IMR-90 (cell line): ENCODE data around the gene ZNF423. TPM values are rescaled to one million over a fixed set of nuclear protein-coding genes. Genes with fewer than 3 reads are reported as not detected.

Source experiments
- ATAC-seq: fragments of 200-7000 bp; cut with Tn5 transposase; 2 replicates; pipeline ENCODE4 v1.9.1; 2020; ENCODE audit warnings: low read depth, mild to moderate bottlenecking, moderate library complexity
- BruUV-seq: library from RNA; stranded (reverse); fragments of 400-500 nt; replicated peaks from 2 replicates; lab custom pipeline; 2021; lab: Mats Ljungman, UMichigan
- CTCF ChIA-PET: fragments of 300-600 bp; formaldehyde crosslinking; extraction: SDS; loops from one replicate; lab custom pipeline; 2021; ENCODE audit warnings: antibody characterized with exemption; lab: Yijun Ruan, JAX
- POLR2A ChIA-PET: fragments of 300-600 bp; sonication (Branson Sonifier 250); formaldehyde crosslinking; loops from one replicate; lab custom pipeline; 2022; ENCODE audit warnings: antibody characterized with exemption; ENCODE audit not compliant: unreplicated experiment; lab: Charles Lee
- DNase-seq: peaks from one replicate; pipeline ENCODE4 v3.0.0; 2013
- H2AFZ ChIP-seq: replicated peaks from 2 replicates; pipeline ENCODE3; 2013; ENCODE audit warnings: low read length, mild to moderate bottlenecking; ENCODE audit not compliant: poor library complexity
- H2AK5ac ChIP-seq: 2 replicates; pipeline ENCODE4 v1.6.1; 2013; ENCODE audit warnings: low read depth, low read length, inconsistent platforms
- H2AK9ac ChIP-seq: replicated peaks from 2 replicates; pipeline ENCODE3; 2013; ENCODE audit warnings: mild to moderate bottlenecking, low read depth, low read length, moderate library complexity; ENCODE audit not compliant: poor library complexity
- H2BK120ac ChIP-seq: 2 replicates; pipeline ENCODE4 v1.6.1; 2013; ENCODE audit warnings: low read depth, low read length, inconsistent platforms
- H2BK15ac ChIP-seq: 3 replicates; pipeline ENCODE4 v1.6.1; 2013; ENCODE audit warnings: low read depth, low read length, inconsistent platforms
- H2BK20ac ChIP-seq: 2 replicates; pipeline ENCODE4 v1.6.1; 2013; ENCODE audit warnings: low read depth, mild to moderate bottlenecking, inconsistent platforms, low read length, moderate library complexity
- H2BK5ac ChIP-seq: 2 replicates; pipeline ENCODE4 v1.6.1; 2013; ENCODE audit warnings: mild to moderate bottlenecking, low read depth, low read length, inconsistent platforms; ENCODE audit not compliant: poor library complexity, severe bottlenecking
- H3K14ac ChIP-seq: replicated peaks from 2 replicates; pipeline ENCODE4 v1.6.1; 2013; ENCODE audit warnings: low read depth, low read length, inconsistent platforms
- H3K18ac ChIP-seq: 2 replicates; pipeline ENCODE4 v1.6.1; 2013; ENCODE audit warnings: low read depth, low read length, control low read depth
- H3K23ac ChIP-seq: 2 replicates; pipeline ENCODE4 v1.6.1; 2013; ENCODE audit warnings: low read depth, low read length, inconsistent platforms
- H3K27ac ChIP-seq: 2 replicates; pipeline ENCODE4 v1.5.1; 2013; ENCODE audit warnings: mild to moderate bottlenecking, control low read depth, low read length; ENCODE audit not compliant: insufficient read depth
- H3K27me3 ChIP-seq: 2 replicates; pipeline ENCODE4 v1.6.1; 2013; ENCODE audit warnings: low read length; ENCODE audit not compliant: control insufficient read depth, insufficient read depth
- H3K36me3 ChIP-seq: 2 replicates; pipeline ENCODE4 v1.6.1; 2013; ENCODE audit warnings: low read length, mixed read lengths; ENCODE audit not compliant: control insufficient read depth, insufficient read depth
- H3K4ac ChIP-seq: 2 replicates; pipeline ENCODE4 v1.6.1; 2013; ENCODE audit warnings: low read depth, low read length, inconsistent platforms
- H3K4me1 ChIP-seq: 2 replicates; pipeline ENCODE4 v1.6.1; 2013; ENCODE audit warnings: low read length, mixed read lengths; ENCODE audit not compliant: control insufficient read depth, insufficient read depth
- H3K4me2 ChIP-seq: 2 replicates; pipeline ENCODE4 v1.6.1; 2013; ENCODE audit warnings: low read depth, mild to moderate bottlenecking, control low read depth, low read length, moderate library complexity
- H3K4me3 ChIP-seq: 2 replicates; pipeline ENCODE4 v1.5.1; 2013; ENCODE audit warnings: low read depth, mild to moderate bottlenecking, control low read depth, low read length, moderate library complexity; ENCODE audit not compliant: insufficient read depth
- H3K56ac ChIP-seq: 2 replicates; pipeline ENCODE4 v1.6.1; 2013; ENCODE audit warnings: low read length, inconsistent platforms; ENCODE audit not compliant: insufficient read depth; ENCODE audit errors: extremely low read depth
- H3K79me1 ChIP-seq, 2 experiments: 2 replicates each; pipeline ENCODE4 v1.6.1; 2013; ENCODE audit warnings: low read length in 2 of 2, inconsistent platforms in 1 of 2, low read depth in 1 of 2
- H3K9ac ChIP-seq: 2 replicates; pipeline ENCODE4 v1.6.1; 2013; ENCODE audit warnings: low read depth, low read length, control low read depth
- H3K9me1 ChIP-seq: 2 replicates; pipeline ENCODE4 v1.6.1; 2013; ENCODE audit warnings: low read length, inconsistent platforms; ENCODE audit not compliant: insufficient read depth
- H3K9me3 ChIP-seq: 2 replicates; pipeline ENCODE4 v1.6.1; 2013; ENCODE audit warnings: low read length; ENCODE audit not compliant: control insufficient read depth, insufficient read depth
- H4K20me1 ChIP-seq: 2 replicates; pipeline ENCODE4 v1.6.1; 2013; ENCODE audit warnings: low read length, inconsistent platforms; ENCODE audit not compliant: insufficient read depth
- H4K5ac ChIP-seq: 2 replicates; pipeline ENCODE4 v1.6.1; 2013; ENCODE audit warnings: mild to moderate bottlenecking, low read depth, low read length, control low read depth
- H4K8ac ChIP-seq, 2 experiments: 2 replicates each; pipeline ENCODE4 v1.6.1; 2013; ENCODE audit warnings: low read depth in 2 of 2, low read length in 2 of 2, control low read depth in 1 of 2, inconsistent platforms in 1 of 2
- H4K91ac ChIP-seq: 2 replicates; pipeline ENCODE4 v1.6.1; 2013; ENCODE audit warnings: low read depth, low read length, inconsistent platforms; ENCODE audit not compliant: insufficient read depth
- BHLHE40 ChIP-seq: fragments of 150-350 bp; IDR thresholded peaks from 2 replicates; pipeline ENCODE4 v1.6.1; 2016; ENCODE audit warnings: mild to moderate bottlenecking, low read depth, low read length
- CEBPB ChIP-seq: IDR thresholded peaks from 2 replicates; pipeline ENCODE4 v1.6.1; 2012; ENCODE audit warnings: low read depth, low read length, improper control_type of control experiment
- CHD1 ChIP-seq: IDR thresholded peaks from 2 replicates; pipeline ENCODE4 v1.6.1; 2012; ENCODE audit warnings: low read depth, low read length, improper control_type of control experiment
- FOS ChIP-seq: fragments of 150-350 bp; IDR thresholded peaks from 2 replicates; pipeline ENCODE4 v1.6.1; 2016; ENCODE audit warnings: low read depth, low read length
- MAFK ChIP-seq: IDR thresholded peaks from 2 replicates; pipeline ENCODE4 v1.6.1; 2012; ENCODE audit warnings: low read depth, low read length, improper control_type of control experiment
- MXI1 ChIP-seq: IDR thresholded peaks from 2 replicates; pipeline ENCODE4 v1.6.1; 2012; ENCODE audit warnings: low read depth, mild to moderate bottlenecking, low read length, moderate library complexity, borderline replicate concordance
- NFE2L2 ChIP-seq: fragments of 150-350 bp; IDR thresholded peaks from 2 replicates; pipeline ENCODE4 v1.6.1; 2016; ENCODE audit warnings: low read depth, mild to moderate bottlenecking, low read length
- POLR2A ChIP-seq: IDR thresholded peaks from 2 replicates; pipeline ENCODE4 v1.6.1; 2012; ENCODE audit warnings: mild to moderate bottlenecking, low read depth, low read length
- RAD21 ChIP-seq: IDR thresholded peaks from 2 replicates; pipeline ENCODE4 v1.6.1; 2012; ENCODE audit warnings: low read length, improper control_type of control experiment
- RCOR1 ChIP-seq: IDR thresholded peaks from 2 replicates; pipeline ENCODE4 v1.6.1; 2012; ENCODE audit warnings: mild to moderate bottlenecking, low read length, improper control_type of control experiment; ENCODE audit not compliant: insufficient replicate concordance
- RFX5 ChIP-seq: IDR thresholded peaks from 2 replicates; pipeline ENCODE4 v1.8.0; 2012; ENCODE audit warnings: low read depth, mild to moderate bottlenecking, low read length, moderate library complexity
- SMC3 ChIP-seq: fragments of 150-350 bp; IDR thresholded peaks from 2 replicates; pipeline ENCODE4 v1.6.1; 2016; ENCODE audit warnings: low read depth, mild to moderate bottlenecking, antibody characterized with exemption, low read length, moderate library complexity
- WGBS, 2 experiments: methylation state at CpG; one replicate each; pipeline versions ENCODE4 v1.1.5 to v1.1.7; 2013; ENCODE audit warnings: missing lambda C conversion rate in 2 of 2; ENCODE audit not compliant: insufficient read length in 1 of 2; ENCODE audit errors: extremely low coverage in 2 of 2; 5-methylcytosine and 5-hydroxymethylcytosine counted together
- dilution Hi-C: fragments of 300-500 bp; cut with HindIII; formaldehyde crosslinking; loops from one replicate; pipeline ENCODE4 v1.14.3; 2018; ENCODE audit warnings: low sequenced_read_pairs; ENCODE audit not compliant: unreplicated experiment
- in situ Hi-C: fragments of 300-500 bp; cut with MboI; formaldehyde crosslinking; loops from 3 replicates; pipeline ENCODE4 v1.14.3; 2019; ENCODE audit warnings: low sequenced_read_pairs, inconsistent platforms, mixed read lengths
- intact Hi-C: fragments of 100-400 bp; cut with micrococcal nuclease; formaldehyde crosslinking; loops from 2 replicates; pipeline ENCODE4 v1.10.0; 2022
- polyA plus RNA-seq, 3 experiments: library from polyadenylated mRNA; depleted of rRNA; stranded (reverse); fragments of >200 nt; gene quantifications; 2 replicates each; pipeline ENCODE4 v1.2.3, GENCODE V29; 2012; ENCODE audit warnings: low replicate concordance in 1 of 3
- total RNA-seq: library from RNA; depleted of rRNA; stranded (reverse); fragments of >200 nt; gene quantifications from 2 replicates; pipeline ENCODE4 v1.2.3, GENCODE V29; 2012
- TF ChIP-seq, protein P1 (sequence below): fragments of 150-350 bp; IDR thresholded peaks from 2 replicates; pipeline ENCODE4 v1.6.1; 2016; ENCODE audit warnings: low read depth, mild to moderate bottlenecking, low read length, moderate library complexity, borderline replicate concordance
- TF ChIP-seq, protein P2 (sequence below): conservative IDR thresholded peaks from 2 replicates; pipeline ENCODE4 v1.5.1; 2012; ENCODE audit warnings: mild to moderate bottlenecking, low read depth, low read length, improper control_type of control experiment

ZNF423 gene
- total and polyA plus RNA-seq, 2 of the 4 experiments (the other 2 are of a cell fraction), result under 0.01 to 0.10 TPM

DNA sequence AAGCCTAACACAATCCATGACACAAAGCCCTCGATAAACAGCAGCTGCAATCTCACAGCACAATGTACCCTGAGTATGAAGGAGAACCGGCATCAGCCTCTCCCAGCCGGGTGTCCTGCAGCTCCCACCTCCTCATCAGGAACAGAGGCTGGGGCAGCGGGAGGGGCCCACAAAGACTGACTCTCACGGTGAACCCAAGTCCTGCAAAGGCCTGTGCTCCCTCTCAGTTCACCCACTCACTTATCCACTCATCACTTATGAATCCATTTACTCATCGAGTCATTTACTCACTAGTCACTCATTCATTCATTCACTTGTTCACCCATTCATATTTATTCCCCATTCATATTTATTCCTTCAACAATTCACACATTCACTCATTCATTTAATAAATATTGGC lies 11.6 kb downstream of the ZNF423 start:
- no peak overlapping the region for H4K8ac ChIP-seq
- in situ Hi-C loops, result no loop called here
- no peak overlapping the region for H3K18ac ChIP-seq
- no peaks in the 10 kb centered on the region for H4K20me1 ChIP-seq
- H3K4me2 ChIP-seq, result no peak overlapping the region
- dilution Hi-C loops, result no loop called here
- H3K27me3 ChIP-seq, result peaks cover 8% of the 10 kb centered on the region
- no peak overlapping the region for H4K5ac ChIP-seq
- H2AK9ac ChIP-seq, result no peak overlapping the region
- no peak overlapping the region for H2BK20ac ChIP-seq
- no peak overlapping the region for H3K14ac ChIP-seq
- no peak overlapping the region for H3K9ac ChIP-seq
- 6% methylated on average over 4 of the region's 6 CpGs; no CpG with 5 or more reads in 1 of the 2 experiments for WGBS, 2 experiments
- no peak overlapping the region for H2BK120ac ChIP-seq
- no peak overlapping the region for H3K27ac ChIP-seq
- intact Hi-C loops, result no loop called here
- H3K36me3 ChIP-seq, result no peaks in the 10 kb centered on the region
- POLR2A ChIA-PET, result no interaction called here
- DNase-seq, result no peak
- no peak overlapping the region for H2BK15ac ChIP-seq
- H3K9me3 ChIP-seq, result no peaks in the 10 kb centered on the region
- H3K79me1 ChIP-seq, result no peaks in the 10 kb centered on the region
- no peak overlapping the region for H3K4ac ChIP-seq
- no peak overlapping the region for H2BK5ac ChIP-seq
- H4K91ac ChIP-seq, result no peak overlapping the region
- TF ChIP-seq RAD21 (no peak), SMC3 (no peak), RCOR1 (no peak), FOS (no peak), NFE2L2 (no peak), BHLHE40 (no peak), POLR2A (no peak), RFX5 (no peak), MAFK (no peak), CHD1 (no peak), MXI1 (no peak), CEBPB (no peak)
- TF ChIP-seq, protein P1, sequence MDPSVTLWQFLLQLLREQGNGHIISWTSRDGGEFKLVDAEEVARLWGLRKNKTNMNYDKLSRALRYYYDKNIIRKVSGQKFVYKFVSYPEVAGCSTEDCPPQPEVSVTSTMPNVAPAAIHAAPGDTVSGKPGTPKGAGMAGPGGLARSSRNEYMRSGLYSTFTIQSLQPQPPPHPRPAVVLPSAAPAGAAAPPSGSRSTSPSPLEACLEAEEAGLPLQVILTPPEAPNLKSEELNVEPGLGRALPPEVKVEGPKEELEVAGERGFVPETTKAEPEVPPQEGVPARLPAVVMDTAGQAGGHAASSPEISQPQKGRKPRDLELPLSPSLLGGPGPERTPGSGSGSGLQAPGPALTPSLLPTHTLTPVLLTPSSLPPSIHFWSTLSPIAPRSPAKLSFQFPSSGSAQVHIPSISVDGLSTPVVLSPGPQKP, result no peak
- TF ChIP-seq, protein P2, sequence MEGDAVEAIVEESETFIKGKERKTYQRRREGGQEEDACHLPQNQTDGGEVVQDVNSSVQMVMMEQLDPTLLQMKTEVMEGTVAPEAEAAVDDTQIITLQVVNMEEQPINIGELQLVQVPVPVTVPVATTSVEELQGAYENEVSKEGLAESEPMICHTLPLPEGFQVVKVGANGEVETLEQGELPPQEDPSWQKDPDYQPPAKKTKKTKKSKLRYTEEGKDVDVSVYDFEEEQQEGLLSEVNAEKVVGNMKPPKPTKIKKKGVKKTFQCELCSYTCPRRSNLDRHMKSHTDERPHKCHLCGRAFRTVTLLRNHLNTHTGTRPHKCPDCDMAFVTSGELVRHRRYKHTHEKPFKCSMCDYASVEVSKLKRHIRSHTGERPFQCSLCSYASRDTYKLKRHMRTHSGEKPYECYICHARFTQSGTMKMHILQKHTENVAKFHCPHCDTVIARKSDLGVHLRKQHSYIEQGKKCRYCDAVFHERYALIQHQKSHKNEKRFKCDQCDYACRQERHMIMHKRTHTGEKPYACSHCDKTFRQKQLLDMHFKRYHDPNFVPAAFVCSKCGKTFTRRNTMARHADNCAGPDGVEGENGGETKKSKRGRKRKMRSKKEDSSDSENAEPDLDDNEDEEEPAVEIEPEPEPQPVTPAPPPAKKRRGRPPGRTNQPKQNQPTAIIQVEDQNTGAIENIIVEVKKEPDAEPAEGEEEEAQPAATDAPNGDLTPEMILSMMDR, result no peak
- no peak overlapping the region for H2AFZ ChIP-seq
- no peak overlapping the region for H2AK5ac ChIP-seq
- no peak overlapping the region for H3K56ac ChIP-seq
- no peak overlapping the region for H3K4me3 ChIP-seq
- H3K9me1 ChIP-seq, result no peaks in the 10 kb centered on the region
- no peaks in the 10 kb centered on the region for H3K4me1 ChIP-seq
- H3K23ac ChIP-seq, result no peak overlapping the region
- no TSS peak for BruUV-seq
- ATAC-seq, result no peak
- CTCF ChIA-PET, result no interaction called here
